GM12875 (cell line): Measurements from ENCODE around the gene TP63.

Experiments
- H3K4me3 ChIP-seq: one replicate; pipeline ENCODE4 v1.5.1; 2011; ENCODE audit warnings: low read depth, low read length, control low read depth
- TF ChIP-seq, protein P1 (sequence below): IDR thresholded peaks from 2 replicates; pipeline ENCODE4 v1.5.1; 2011; ENCODE audit warnings: low read depth, mild to moderate bottlenecking, control low read depth, inconsistent platforms, low read length, moderate library complexity, borderline replicate concordance; ENCODE audit not compliant: insufficient read depth

Gene TP63

DNA sequence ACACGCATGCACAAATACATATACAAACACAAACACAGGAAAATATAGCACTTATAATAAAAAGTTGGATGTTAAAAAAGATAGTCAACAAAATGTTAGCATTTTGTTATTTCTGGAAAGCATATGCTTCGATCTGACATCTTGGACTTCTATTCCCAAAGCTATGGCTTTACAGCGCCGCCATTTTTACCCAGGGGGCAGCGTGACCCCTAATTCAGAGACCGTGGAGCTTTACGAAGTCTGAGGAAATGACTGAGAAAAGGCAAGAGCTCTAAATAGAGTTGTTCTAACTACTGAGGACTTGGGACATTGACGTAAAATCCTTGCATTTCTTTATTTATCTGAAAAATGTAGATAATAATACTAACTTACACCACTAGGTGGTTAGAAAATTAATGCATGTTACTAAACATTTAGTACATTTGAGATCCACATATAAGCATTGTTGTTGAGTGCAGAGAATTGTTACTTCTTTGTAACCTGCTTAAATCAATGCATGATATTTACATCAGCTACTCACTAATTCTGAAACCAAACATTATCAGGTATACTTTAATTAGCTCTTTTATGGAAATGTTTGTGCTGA, 155.4 kb downstream of the TP63 start:
- TF ChIP-seq, protein P1, sequence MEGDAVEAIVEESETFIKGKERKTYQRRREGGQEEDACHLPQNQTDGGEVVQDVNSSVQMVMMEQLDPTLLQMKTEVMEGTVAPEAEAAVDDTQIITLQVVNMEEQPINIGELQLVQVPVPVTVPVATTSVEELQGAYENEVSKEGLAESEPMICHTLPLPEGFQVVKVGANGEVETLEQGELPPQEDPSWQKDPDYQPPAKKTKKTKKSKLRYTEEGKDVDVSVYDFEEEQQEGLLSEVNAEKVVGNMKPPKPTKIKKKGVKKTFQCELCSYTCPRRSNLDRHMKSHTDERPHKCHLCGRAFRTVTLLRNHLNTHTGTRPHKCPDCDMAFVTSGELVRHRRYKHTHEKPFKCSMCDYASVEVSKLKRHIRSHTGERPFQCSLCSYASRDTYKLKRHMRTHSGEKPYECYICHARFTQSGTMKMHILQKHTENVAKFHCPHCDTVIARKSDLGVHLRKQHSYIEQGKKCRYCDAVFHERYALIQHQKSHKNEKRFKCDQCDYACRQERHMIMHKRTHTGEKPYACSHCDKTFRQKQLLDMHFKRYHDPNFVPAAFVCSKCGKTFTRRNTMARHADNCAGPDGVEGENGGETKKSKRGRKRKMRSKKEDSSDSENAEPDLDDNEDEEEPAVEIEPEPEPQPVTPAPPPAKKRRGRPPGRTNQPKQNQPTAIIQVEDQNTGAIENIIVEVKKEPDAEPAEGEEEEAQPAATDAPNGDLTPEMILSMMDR: no peak

DNA sequence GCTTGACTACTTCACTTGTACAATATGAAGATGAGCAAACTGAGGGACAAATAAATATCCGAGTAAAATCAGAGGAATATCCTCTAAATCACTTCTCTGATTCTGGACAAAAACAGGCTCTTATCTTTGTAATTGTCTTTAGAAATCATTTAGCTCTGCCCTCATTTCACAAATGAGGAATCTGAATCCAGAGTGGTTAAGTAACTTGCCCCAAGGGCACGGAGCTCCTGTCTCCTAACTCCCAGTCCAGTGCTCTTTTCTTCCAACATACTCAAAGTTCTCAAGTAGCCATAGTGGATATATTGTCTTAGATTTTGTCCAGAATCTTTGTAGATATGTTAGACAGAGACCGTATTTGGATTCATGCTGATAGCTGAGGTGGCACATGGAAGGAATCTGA, 156.0 kb downstream of the TP63 start:
- H3K4me3 ChIP-seq: no peak overlapping the region
- TF ChIP-seq, protein P1: no peak

More for the DNA sequence above, 155.4 kb downstream of the TP63 start:
- H3K4me3 ChIP-seq: no peak overlapping the region

- no peak overlapping the region for H3K4me3 ChIP-seq
- TF ChIP-seq, protein P1: no peak
These were observed 156.4 kb downstream of the TP63 start for GRCh38 chr3:189787632-189788031.

DNA sequence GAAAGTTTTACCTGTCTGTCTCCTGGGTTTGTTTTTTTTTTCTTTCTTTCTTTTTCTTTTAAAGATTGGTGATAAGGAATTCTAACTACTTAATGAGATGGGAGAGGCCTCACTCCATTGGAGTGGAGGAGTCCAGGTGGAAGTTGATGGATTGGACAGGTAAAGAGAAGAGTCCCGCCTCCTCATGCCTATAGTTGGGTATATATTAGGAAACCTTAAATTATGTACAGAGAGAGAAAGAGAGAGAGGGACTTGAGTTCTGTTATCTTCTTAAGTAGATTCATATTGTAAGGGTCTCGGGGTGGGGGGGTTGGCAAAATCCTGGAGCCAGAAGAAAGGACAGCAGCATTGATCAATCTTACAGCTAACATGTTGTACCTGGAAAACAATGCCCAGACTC, 158.2 kb downstream of the TP63 start:
- TF ChIP-seq, protein P1: no peak
- no peak overlapping the region for H3K4me3 ChIP-seq

DNA sequence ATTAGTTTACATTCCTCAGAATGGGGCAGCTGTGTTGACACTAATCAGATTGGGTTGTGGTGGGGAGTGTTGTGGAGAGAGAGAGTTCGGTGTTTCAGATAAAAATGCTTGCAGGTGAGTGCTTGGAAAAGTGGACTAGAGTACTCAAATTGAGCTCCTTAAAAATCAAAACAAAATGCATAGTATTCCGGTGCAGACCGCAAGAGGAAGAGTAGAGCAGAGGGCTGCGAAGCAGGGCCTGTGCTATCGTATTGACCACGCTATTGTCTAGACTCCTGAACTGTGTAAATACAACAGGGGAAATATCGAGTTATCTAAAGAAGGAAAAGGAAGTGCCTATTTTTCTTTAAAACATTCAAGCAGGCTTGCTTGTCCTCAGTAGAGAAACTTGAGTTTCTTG, 159.5 kb downstream of the TP63 start:
- TF ChIP-seq, protein P1: no peak
- H3K4me3 ChIP-seq: no peak overlapping the region

DNA sequence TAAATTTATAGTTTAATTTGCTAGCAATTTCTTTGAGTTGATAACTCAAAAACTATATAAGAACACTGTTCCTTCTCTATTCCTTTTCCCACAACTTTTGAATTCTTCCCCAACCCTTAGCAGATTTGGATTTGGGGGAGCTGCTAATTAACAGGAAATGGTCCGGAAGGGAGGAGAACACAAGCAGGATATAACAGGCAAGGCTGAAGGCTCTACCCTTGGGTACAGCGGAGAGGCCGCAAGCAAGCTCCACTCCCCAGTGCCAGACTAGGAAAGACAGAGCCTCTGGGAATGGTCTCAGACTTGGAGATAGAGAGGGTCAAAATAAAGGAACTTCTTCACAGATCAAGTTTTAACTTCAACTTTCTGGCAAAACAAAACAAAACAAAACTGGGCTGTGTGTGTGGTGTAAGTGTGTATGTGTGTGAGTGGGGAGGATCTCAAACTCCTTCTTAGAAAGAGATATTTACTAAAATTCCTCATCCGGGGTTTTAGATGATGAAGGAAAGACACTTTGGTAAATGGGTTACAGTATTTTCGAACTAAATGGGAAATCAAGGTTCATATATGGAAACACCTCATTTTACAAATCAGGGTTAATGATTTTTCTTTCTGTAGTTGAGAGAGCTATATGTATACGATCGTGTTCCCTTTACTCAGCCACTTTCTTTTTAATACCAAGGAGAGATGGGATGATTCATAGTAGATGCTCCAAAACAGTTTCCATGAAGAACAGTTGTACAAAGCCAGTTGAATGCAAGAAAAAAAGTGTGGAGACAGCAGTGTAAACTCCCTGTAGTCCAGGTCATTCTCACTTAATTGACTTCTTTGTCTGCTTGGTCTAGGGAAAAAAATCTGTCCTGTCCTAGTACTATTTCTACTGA, 161.1 kb downstream of the TP63 start:
- no peak overlapping the region for H3K4me3 ChIP-seq
- TF ChIP-seq, protein P1: no peak

DNA sequence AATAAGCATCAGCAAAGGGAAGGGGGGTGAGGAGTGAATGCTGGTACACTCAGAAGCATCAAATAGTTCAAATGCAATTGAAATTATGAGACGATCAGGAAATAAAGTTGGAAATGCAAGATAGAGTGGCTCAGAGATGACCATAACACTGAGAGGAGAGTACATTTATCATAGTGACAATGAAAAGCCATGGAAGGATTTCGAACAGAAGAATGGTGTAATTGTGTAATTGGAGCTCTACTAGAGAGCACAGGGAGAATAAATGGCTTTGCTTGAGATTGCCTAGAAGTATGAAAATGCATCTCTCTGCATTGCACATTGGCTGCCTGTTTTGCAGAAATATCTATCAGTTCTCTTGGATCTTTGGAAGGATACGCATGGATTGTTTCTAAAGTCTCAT, 163.3 kb downstream of the TP63 start:
- no peak overlapping the region for H3K4me3 ChIP-seq
- TF ChIP-seq, protein P1: no peak
